RWPE2 (cell line): ENCODE results near the gene FAR1.

Experiments
- ATAC-seq: fragments of 200-7000 bp; cut with Tn5 transposase; 3 replicates; pipeline ENCODE4 v1.9.1; 2021; ENCODE audit warnings: low read depth
- DNase-seq: peaks from one replicate; pipeline ENCODE4 v3.0.0-alpha.2; 2020; ENCODE audit warnings: low spot score
- H3K27ac ChIP-seq: fragments of 450-650 bp; 2 replicates; pipeline ENCODE4 v1.5.1; 2017; ENCODE audit warnings: mild to moderate bottlenecking; ENCODE audit not compliant: poor library complexity, severe bottlenecking
- H3K27me3 ChIP-seq: fragments of 250-450 bp; sonication (Bioruptor Pico); 2 replicates; pipeline ENCODE4 v1.5.1; 2021; ENCODE audit warnings: mild to moderate bottlenecking, moderate library complexity; ENCODE audit not compliant: insufficient read depth, poor library complexity, severe bottlenecking
- H3K36me3 ChIP-seq: fragments of 250-450 bp; sonication (Bioruptor Pico); 2 replicates; pipeline ENCODE4 v1.5.1; 2020; ENCODE audit warnings: low read depth, mild to moderate bottlenecking, moderate library complexity
- H3K4me1 ChIP-seq: fragments of 250-450 bp; sonication (Bioruptor Pico); 2 replicates; pipeline ENCODE4 v1.5.1; 2021; ENCODE audit warnings: mild to moderate bottlenecking, moderate library complexity; ENCODE audit not compliant: insufficient read depth, poor library complexity, severe bottlenecking
- H3K4me3 ChIP-seq: fragments of 250-450 bp; sonication (Bioruptor Pico); 2 replicates; pipeline ENCODE4 v1.5.1; 2021; ENCODE audit warnings: mild to moderate bottlenecking, moderate library complexity; ENCODE audit not compliant: severe bottlenecking
- H3K9me3 ChIP-seq: fragments of 250-450 bp; sonication (Bioruptor Pico); 2 replicates; pipeline ENCODE4 v1.5.1; 2021; ENCODE audit warnings: mild to moderate bottlenecking, moderate library complexity; ENCODE audit not compliant: severe bottlenecking
- TF ChIP-seq, protein P1 (sequence below): fragments of 450-650 bp; IDR thresholded peaks from one replicate; pipeline ENCODE4 v1.5.1; 2017; ENCODE audit warnings: mild to moderate bottlenecking, moderate library complexity; ENCODE audit not compliant: poor library complexity, severe bottlenecking

Gene FAR1

GRCh38 chr11:13635804-13636203, 32.7 kb upstream of the FAR1 start:
- ATAC-seq, result no peak
- TF ChIP-seq, protein P1, sequence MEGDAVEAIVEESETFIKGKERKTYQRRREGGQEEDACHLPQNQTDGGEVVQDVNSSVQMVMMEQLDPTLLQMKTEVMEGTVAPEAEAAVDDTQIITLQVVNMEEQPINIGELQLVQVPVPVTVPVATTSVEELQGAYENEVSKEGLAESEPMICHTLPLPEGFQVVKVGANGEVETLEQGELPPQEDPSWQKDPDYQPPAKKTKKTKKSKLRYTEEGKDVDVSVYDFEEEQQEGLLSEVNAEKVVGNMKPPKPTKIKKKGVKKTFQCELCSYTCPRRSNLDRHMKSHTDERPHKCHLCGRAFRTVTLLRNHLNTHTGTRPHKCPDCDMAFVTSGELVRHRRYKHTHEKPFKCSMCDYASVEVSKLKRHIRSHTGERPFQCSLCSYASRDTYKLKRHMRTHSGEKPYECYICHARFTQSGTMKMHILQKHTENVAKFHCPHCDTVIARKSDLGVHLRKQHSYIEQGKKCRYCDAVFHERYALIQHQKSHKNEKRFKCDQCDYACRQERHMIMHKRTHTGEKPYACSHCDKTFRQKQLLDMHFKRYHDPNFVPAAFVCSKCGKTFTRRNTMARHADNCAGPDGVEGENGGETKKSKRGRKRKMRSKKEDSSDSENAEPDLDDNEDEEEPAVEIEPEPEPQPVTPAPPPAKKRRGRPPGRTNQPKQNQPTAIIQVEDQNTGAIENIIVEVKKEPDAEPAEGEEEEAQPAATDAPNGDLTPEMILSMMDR, result no peak
- Histone ChIP-seq H3K4me1 (no peaks in the 10 kb centered on the region), H3K27ac (no peak overlapping the region), H3K4me3 (no peak overlapping the region), H3K9me3 (no peaks in the 10 kb centered on the region), H3K27me3 (no peaks in the 10 kb centered on the region), H3K36me3 (no peaks in the 10 kb centered on the region)
- DNase-seq, result no peak

DNA sequence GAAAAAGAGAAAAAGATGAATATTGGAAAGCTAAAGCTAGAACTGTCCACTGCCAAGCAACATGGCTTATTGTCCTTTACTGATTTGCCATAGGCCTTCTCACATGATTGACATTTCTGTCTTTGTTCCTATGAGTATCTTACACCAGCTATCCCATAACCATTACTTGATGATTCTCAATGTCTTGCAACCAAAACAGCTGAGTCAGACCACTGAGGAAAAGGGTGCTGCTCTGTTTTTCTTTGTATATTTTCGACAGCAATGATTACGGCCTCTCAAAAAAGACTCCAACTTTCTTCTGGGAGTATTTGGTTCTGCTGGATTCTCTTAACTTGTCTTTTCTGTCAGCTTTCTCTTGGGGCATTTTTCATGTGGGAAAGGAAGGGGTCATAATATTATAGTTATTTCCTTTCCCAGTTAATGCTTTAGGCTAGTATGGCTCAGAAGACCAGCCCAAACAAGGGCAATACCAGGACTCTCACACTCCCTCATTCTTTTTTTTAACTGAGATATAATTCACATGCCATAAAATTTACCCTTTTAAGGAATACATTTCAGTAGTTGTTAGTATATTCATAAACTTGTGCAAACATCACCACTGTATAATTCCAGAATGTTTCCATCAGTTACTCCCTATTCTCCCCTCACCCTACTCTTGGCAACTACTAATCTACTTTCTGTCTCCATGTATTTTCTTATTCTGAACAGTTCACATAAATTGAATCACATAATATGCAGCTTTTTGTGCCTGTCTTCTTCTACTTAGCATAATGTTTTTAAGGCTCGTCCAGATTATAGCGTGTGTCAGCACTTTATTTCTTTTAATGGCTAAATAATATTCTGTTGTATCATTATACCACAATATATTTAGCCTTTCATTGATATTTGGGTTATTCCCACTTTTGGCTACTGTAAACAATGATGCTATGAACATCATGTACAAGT, 31.1 kb upstream of the FAR1 start:
- Histone ChIP-seq H3K27me3 (no peaks in the 10 kb centered on the region), H3K36me3 (no peaks in the 10 kb centered on the region), H3K27ac (no peak overlapping the region), H3K9me3 (no peaks in the 10 kb centered on the region), H3K4me3 (no peak overlapping the region), H3K4me1 (no peaks in the 10 kb centered on the region)
- ATAC-seq, result no peak
- DNase-seq, result no peak
- TF ChIP-seq, protein P1, result no peak

DNA sequence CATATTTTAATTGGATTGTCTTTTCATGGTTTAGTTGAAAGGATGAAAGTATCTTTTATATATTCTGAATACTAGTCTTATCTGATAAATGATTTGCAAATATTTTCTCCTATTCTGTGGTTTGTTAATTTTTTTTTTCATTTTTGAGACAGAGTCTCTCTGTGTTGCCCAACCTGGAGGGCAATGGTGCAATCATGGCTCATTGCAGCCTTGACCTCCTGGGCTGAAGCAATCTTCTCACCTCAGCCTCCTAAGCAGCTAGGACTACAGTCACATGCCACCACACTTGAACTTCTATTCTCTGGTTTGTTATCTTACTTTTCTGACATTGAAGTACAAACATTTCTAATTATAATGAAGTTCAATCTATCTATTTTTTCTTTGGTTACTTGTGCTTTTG, 30.0 kb upstream of the FAR1 start:
- Histone ChIP-seq H3K27me3 (no peaks in the 10 kb centered on the region), H3K36me3 (no peaks in the 10 kb centered on the region)
- no peak for ATAC-seq

DNA sequence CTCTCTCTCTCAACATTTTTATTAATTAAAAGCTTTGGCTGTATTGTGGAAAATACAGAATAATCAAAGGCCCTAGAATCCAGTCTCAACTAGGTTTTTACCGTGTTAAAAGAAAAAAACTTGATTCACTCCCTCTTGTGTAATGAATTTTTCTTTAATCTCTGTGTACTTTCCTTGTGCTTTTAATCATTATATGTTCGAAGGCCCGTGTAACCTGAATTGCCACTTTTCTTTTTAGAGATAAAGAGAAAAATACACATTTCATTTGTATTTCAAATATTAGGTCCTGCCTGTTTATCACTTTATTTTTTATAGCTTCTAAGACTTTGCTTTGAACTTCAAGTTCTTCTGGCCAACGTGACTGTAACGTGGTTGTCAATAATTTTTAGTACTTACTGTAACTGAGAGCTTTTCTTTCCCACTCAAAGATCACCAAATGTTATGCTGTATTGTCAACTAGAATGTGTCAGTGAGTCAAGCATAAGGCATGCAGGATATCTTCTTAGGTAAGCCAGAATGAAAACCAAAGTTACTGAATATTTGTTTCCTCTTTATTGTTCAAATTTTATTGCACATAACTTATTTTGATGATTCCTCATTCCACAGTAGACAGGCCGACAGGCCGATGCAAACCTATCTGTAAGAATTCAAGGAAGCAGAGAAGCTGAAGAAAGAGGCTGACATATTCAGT, 23.3 kb upstream of the FAR1 start:
- Histone ChIP-seq H3K36me3 (no peaks in the 10 kb centered on the region), H3K4me1 (peaks cover 9% of the 10 kb centered on the region), H3K27ac (peak overlapping the region; percentile 38), H3K9me3 (no peaks in the 10 kb centered on the region), H3K27me3 (no peaks in the 10 kb centered on the region), H3K4me3 (no peak overlapping the region)
- TF ChIP-seq, protein P1, result no peak
- peak; percentile 92 for ATAC-seq
- no peak for DNase-seq

More for the DNA sequence above, 30.0 kb upstream of the FAR1 start:
- H3K4me1 ChIP-seq, result no peaks in the 10 kb centered on the region
- no peak for DNase-seq
- no peak overlapping the region for H3K4me3 ChIP-seq
- no peaks in the 10 kb centered on the region for H3K9me3 ChIP-seq
- H3K27ac ChIP-seq, result no peak overlapping the region
- TF ChIP-seq, protein P1, result no peak

DNA sequence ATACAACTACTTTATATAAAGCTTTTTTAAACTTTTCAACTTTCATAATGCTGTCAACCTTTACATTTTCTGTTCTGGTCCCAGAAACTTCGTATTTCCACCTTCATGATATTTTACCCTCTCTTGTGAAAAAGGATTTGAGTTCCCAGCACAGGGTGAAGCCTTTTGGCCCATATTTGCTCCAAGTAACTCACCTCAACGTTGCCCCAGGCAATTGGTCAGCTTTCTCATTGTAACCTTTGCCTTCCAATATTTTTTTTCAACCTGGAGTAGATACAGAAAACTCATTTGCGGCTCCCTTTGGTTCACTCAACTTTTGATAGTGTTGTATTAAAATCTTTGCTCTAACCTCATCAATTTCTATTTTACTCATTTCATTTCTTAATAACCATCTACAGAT, 21.1 kb upstream of the FAR1 start:
- Histone ChIP-seq H3K4me3 (no peak overlapping the region), H3K36me3 (no peaks in the 10 kb centered on the region), H3K9me3 (no peaks in the 10 kb centered on the region), H3K27me3 (no peaks in the 10 kb centered on the region), H3K4me1 (peaks cover 9% of the 10 kb centered on the region), H3K27ac (no peak overlapping the region)
- TF ChIP-seq, protein P1, result no peak
- ATAC-seq, result no peak
- no peak for DNase-seq
